Ishikawa (cell line): Measurements from ENCODE around the gene CEP63.

ENCODE experiments used
- CEBPB ChIP-seq: IDR thresholded peaks from 2 replicates; pipeline ENCODE4 v1.6.1; 2012
- CREB1 ChIP-seq: IDR thresholded peaks from 2 replicates; pipeline ENCODE4 v1.6.1; 2012; ENCODE audit warnings: low read depth
- EP300 ChIP-seq: IDR thresholded peaks from 2 replicates; pipeline ENCODE4 v1.6.1; 2012; ENCODE audit warnings: borderline replicate concordance
- FOXM1 ChIP-seq: IDR thresholded peaks from 2 replicates; pipeline ENCODE4 v1.6.1; 2012; ENCODE audit warnings: low read depth, borderline replicate concordance
- MAX ChIP-seq: IDR thresholded peaks from 2 replicates; pipeline ENCODE4 v1.6.1; 2012
- NFIC ChIP-seq: IDR thresholded peaks from 2 replicates; pipeline ENCODE4 v1.6.1; 2012
- RAD21 ChIP-seq: IDR thresholded peaks from 2 replicates; pipeline ENCODE4 v1.6.1; 2012; ENCODE audit warnings: low read depth
- REST ChIP-seq: IDR thresholded peaks from 2 replicates; pipeline ENCODE4 v1.6.1; 2012; ENCODE audit warnings: low read depth, mild to moderate bottlenecking
- TCF12 ChIP-seq: IDR thresholded peaks from 2 replicates; pipeline ENCODE4 v1.6.1; 2012; ENCODE audit warnings: low read depth
- USF1 ChIP-seq: IDR thresholded peaks from 2 replicates; pipeline ENCODE4 v1.6.1; 2012
- YY1 ChIP-seq: IDR thresholded peaks from 2 replicates; pipeline ENCODE4 v1.6.1; 2012; ENCODE audit warnings: low read depth
- ZBTB7A ChIP-seq: IDR thresholded peaks from 2 replicates; pipeline ENCODE4 v1.6.1; 2012; ENCODE audit warnings: low read depth

GRCh38 chr3:134477938-134478337 is 7.9 kb upstream of the CEP63 start:
- TF ChIP-seq NFIC (no peak), EP300 (no peak), CEBPB (no peak), REST (no peak), FOXM1 (no peak), MAX (no peak), RAD21 (no peak), YY1 (no peak), TCF12 (no peak), CREB1 (no peak), ZBTB7A (no peak), USF1 (no peak)
